ENCODE results near the gene PHF2.

The PHF2 gene

GRCh38 chr9:93652604-93653592 is 76.5 kb downstream of the PHF2 start:
- no peak for TF ChIP-seq POLR2A (IDR thresholded peaks at IDR 0.05; ENCODE audit: low read depth, low read length)
- no peak for TF ChIP-seq POLR2AphosphoS5 (IDR thresholded peaks at IDR 0.05; ENCODE audit: low read depth, low read length)
- no peak for TF ChIP-seq TAF1 (IDR thresholded peaks at IDR 0.05; ENCODE audit: borderline replicate concordance, low read depth, low read length)
- DNase-seq (ENCODE audit: insufficient read length) = no peak
- no peak for FAIRE-seq

GRCh38 chr9:93653760-93654159 is 77.4 kb downstream of the PHF2 start:
- TF ChIP-seq TAF1 (IDR thresholded peaks at IDR 0.05; ENCODE audit: borderline replicate concordance, low read depth, low read length) (no peak), POLR2AphosphoS5 (IDR thresholded peaks at IDR 0.05; ENCODE audit: low read depth, low read length) (no peak), POLR2A (IDR thresholded peaks at IDR 0.05; ENCODE audit: low read depth, low read length) (no peak)
- DNase-seq (ENCODE audit: insufficient read length) (no peak), FAIRE-seq (no peak)

- TF ChIP-seq POLR2A (IDR thresholded peaks at IDR 0.05; ENCODE audit: low read depth, low read length) (no peak), POLR2AphosphoS5 (IDR thresholded peaks at IDR 0.05; ENCODE audit: low read depth, low read length) (no peak), TAF1 (IDR thresholded peaks at IDR 0.05; ENCODE audit: borderline replicate concordance, low read depth, low read length) (no peak)
- DNase-seq (ENCODE audit: insufficient read length) = no peak
- FAIRE-seq = no peak
These were observed 78.1 kb downstream of the PHF2 start for GRCh38 chr9:93654351-93654961.

- DNase-seq (ENCODE audit: insufficient read length) = no peak
- FAIRE-seq = no peak
- TF ChIP-seq POLR2AphosphoS5 (IDR thresholded peaks at IDR 0.05; ENCODE audit: low read depth, low read length) = no peak
- TF ChIP-seq TAF1 (IDR thresholded peaks at IDR 0.05; ENCODE audit: borderline replicate concordance, low read depth, low read length) = no peak
- TF ChIP-seq POLR2A (IDR thresholded peaks at IDR 0.05; ENCODE audit: low read depth, low read length) = no peak
These were observed 79.4 kb downstream of the PHF2 start for GRCh38 chr9:93655621-93656425.

- TF ChIP-seq POLR2AphosphoS5 (IDR thresholded peaks at IDR 0.05; ENCODE audit: low read depth, low read length) = no peak
- TF ChIP-seq POLR2A (IDR thresholded peaks at IDR 0.05; ENCODE audit: low read depth, low read length) = no peak
- no peak for TF ChIP-seq TAF1 (IDR thresholded peaks at IDR 0.05; ENCODE audit: borderline replicate concordance, low read depth, low read length)
- DNase-seq (ENCODE audit: insufficient read length) = no peak
- no peak for FAIRE-seq
These were observed 80.2 kb downstream of the PHF2 start for GRCh38 chr9:93656426-93657239.

GRCh38 chr9:93657331-93658111 is 81.1 kb downstream of the PHF2 start:
- TF ChIP-seq POLR2A (IDR thresholded peaks at IDR 0.05; ENCODE audit: low read depth, low read length) (no peak), POLR2AphosphoS5 (IDR thresholded peaks at IDR 0.05; ENCODE audit: low read depth, low read length) (no peak), TAF1 (IDR thresholded peaks at IDR 0.05; ENCODE audit: borderline replicate concordance, low read depth, low read length) (no peak)
- FAIRE-seq = no peak
- DNase-seq (ENCODE audit: insufficient read length) = no peak

GRCh38 chr9:93658184-93658925 is 82.0 kb downstream of the PHF2 start:
- FAIRE-seq = no peak
- TF ChIP-seq POLR2AphosphoS5 (IDR thresholded peaks at IDR 0.05; ENCODE audit: low read depth, low read length) = no peak
- no peak for DNase-seq (ENCODE audit: insufficient read length)

GRCh38 chr9:93659044-93659836 is 82.9 kb downstream of the PHF2 start:
- no peak for FAIRE-seq
- no peak for DNase-seq (ENCODE audit: insufficient read length)
- no peak for TF ChIP-seq POLR2A (IDR thresholded peaks at IDR 0.05; ENCODE audit: low read depth, low read length)
- TF ChIP-seq TAF1 (IDR thresholded peaks at IDR 0.05; ENCODE audit: borderline replicate concordance, low read depth, low read length) = no peak
- TF ChIP-seq POLR2AphosphoS5 (IDR thresholded peaks at IDR 0.05; ENCODE audit: low read depth, low read length) = no peak

- TF ChIP-seq POLR2A (IDR thresholded peaks at IDR 0.05; ENCODE audit: low read depth, low read length) = no peak
- no peak for TF ChIP-seq POLR2AphosphoS5 (IDR thresholded peaks at IDR 0.05; ENCODE audit: low read depth, low read length)
- no peak for TF ChIP-seq TAF1 (IDR thresholded peaks at IDR 0.05; ENCODE audit: borderline replicate concordance, low read depth, low read length)
These were observed 83.4 kb downstream of the PHF2 start for GRCh38 chr9:93659837-93660177.

More at GRCh38 chr9:93659837-93660177, 83.4 kb downstream of the PHF2 start:
- no peak for FAIRE-seq
- DNase-seq (ENCODE audit: insufficient read length) = no peak

Data from GM12892 (cell line).